Activated CD4-positive, alpha-beta T cell treated with anti-CD3 and anti-CD28 coated beads for 36 hours (primary cell): ENCODE measurements around the gene DTX1. TPM values are rescaled to one million over a fixed set of nuclear protein-coding genes. Genes with fewer than 3 reads are reported as not detected.
A peak's percentile ranks its signal among the peaks of the same experiment; 100 is the strongest.

Source experiments
- ATAC-seq: fragments of 200-7000 bp; cut with Tn5 transposase; one replicate; pipeline ENCODE4 v1.10.0; 2021; ENCODE audit warnings: mild to moderate bottlenecking, moderate library complexity
- CTCF ChIA-PET: fragments of 350-600 bp; sonication (Branson Sonifier 250); formaldehyde crosslinking; loops from one replicate; lab custom pipeline; 2021; ENCODE audit warnings: antibody characterized with exemption; lab: Charles Lee
- POLR2A ChIA-PET: fragments of 350-600 bp; sonication (Branson Sonifier 250); formaldehyde crosslinking; loops from one replicate; lab custom pipeline; 2021; ENCODE audit warnings: antibody characterized with exemption, inconsistent platforms; lab: Charles Lee
- DNase-seq: peaks from one replicate; pipeline ENCODE4 v3.0.0-alpha.2; 2020
- H3K27ac Mint-ChIP-seq: one replicate; pipeline ENCODE4 v1.8.0; 2021; ENCODE audit warnings: mixed read lengths
- H3K27me3 Mint-ChIP-seq: one replicate; pipeline ENCODE4 v1.8.0; 2021; ENCODE audit warnings: mixed read lengths
- H3K36me3 Mint-ChIP-seq: one replicate; pipeline ENCODE4 v1.8.0; 2021; ENCODE audit warnings: low read depth, mixed read lengths
- H3K4me1 Mint-ChIP-seq: one replicate; pipeline ENCODE4 v1.8.0; 2021; ENCODE audit warnings: mixed read lengths
- H3K4me3 Mint-ChIP-seq: one replicate; pipeline ENCODE4 v1.8.0; 2021; ENCODE audit warnings: mild to moderate bottlenecking, moderate library complexity, mixed read lengths
- H3K9me3 Mint-ChIP-seq: one replicate; pipeline ENCODE4 v1.8.0; 2021; ENCODE audit warnings: low read depth, mixed read lengths
- intact Hi-C, 2 experiments: fragments of 100-400 bp; cut with DNase I in 1 of 2; cut with micrococcal nuclease in 1 of 2; formaldehyde crosslinking; loops; one replicate each; pipeline versions ENCODE4 v1.14.2 to v1.15.1; 2022 to 2024; cut with DNase I, micrococcal nuclease
- total RNA-seq, 2 experiments: library from RNA; stranded (reverse); gene quantifications; one replicate each; pipeline ENCODE4 v1.2.3, GENCODE V29; 2021

The DTX1 gene
- total RNA-seq, 2 experiments from 2014 or later: 12.0 to 12.9 TPM

DNA sequence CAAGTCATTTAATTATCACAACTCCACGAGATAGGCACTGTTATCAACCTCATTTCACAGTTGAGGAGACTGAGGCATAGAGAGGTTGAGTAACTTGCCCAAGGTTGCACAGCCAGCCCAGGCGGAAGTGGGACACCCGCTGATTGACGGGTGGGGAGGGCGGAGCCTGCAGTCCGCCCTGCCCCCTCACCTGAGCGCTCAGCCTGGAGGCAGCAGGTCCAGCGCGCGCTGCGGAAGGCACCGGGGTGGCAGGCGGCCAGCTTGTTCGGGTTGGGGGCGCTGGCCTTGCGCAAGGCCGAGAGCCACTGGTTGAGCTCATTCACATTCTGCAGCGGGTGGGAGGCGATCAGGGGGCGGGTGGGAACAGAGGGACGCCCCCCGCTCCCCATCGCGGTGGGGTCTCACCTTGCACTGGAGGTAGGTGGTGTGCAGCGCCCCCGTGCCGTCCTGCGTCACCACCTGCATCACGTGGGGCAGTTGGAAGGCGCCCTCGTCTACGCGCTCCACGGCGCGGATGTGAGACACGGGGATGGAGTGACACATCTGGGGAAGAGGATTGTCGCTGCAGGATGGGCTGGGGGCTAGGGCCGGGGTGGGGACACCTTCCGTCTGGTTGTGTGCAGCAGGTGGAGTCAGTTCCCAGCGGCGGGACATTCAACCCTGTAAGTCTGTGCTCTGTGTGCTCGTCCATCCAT is 47.4 kb downstream of the DTX1 start:
- Mint-ChIP-seq H3K9me3 (no peaks in the 10 kb centered on the region), H3K4me3 (peak overlapping the region; percentile 62), H3K27me3 (no peaks in the 10 kb centered on the region), H3K27ac (peak overlapping the region; percentile 67), H3K4me1 (peaks cover 9% of the 10 kb centered on the region), H3K36me3 (no peaks in the 10 kb centered on the region)
- ChIA-PET CTCF (interaction anchor here (0.6 to 1.4 kb wide), 5 partner anchors 31 to 173 kb away, joined by 3 to 5 read pairs (median 4); partner anchors contain the start of gene RASAL1), POLR2A (interaction anchor here (0.6 kb wide), 1 partner anchor 13 kb away, joined by 3 read pairs; no protein-coding TSS in a partner anchor)
- DNase-seq: peak; percentile 86
- intact Hi-C loops: loop anchor here in 1 of 2 experiments (1.0 kb wide), 1 partner anchor 31 kb away; the partner anchor contains the start of gene RASAL1
- peak; percentile 98 for ATAC-seq

DNA sequence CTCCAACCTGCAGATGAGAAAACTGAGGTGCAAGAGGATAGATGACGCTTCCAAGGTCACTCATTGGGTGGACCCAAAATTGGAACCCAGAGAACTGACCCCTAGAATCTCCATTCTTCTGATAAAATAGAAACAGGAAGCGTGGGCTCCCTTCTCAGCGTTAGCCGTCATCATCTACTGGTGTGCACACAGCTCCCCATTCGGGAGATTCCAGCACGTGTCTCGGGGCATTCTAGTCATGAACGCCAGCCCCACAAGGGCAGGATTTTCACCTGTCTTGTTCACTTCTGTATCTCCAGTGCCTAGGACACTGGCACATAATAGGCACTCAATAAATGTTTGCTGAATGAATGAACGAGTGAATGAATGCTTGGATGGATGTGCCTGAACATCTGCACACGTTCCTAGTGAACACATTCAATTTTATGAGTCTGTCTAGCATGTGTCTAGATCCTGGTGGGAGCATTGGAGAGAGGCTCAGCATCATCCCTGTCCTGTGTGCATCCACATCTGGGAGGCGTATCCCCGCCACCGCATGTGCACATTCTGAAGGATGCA is 48.5 kb downstream of the DTX1 start:
- Mint-ChIP-seq H3K27me3 (no peaks in the 10 kb centered on the region), H3K4me1 (peaks cover 11% of the 10 kb centered on the region), H3K27ac (no peak overlapping the region), H3K4me3 (peak overlapping the region; percentile 16), H3K36me3 (no peaks in the 10 kb centered on the region), H3K9me3 (no peaks in the 10 kb centered on the region)
- CTCF ChIA-PET: interaction anchor here (0.6 kb wide), 1 partner anchor 175 kb away, joined by 3 read pairs; no protein-coding TSS in a partner anchor
- ATAC-seq (no peak), DNase-seq (no peak)
- intact Hi-C loops: no loop called here
- POLR2A ChIA-PET: no interaction called here

DNA sequence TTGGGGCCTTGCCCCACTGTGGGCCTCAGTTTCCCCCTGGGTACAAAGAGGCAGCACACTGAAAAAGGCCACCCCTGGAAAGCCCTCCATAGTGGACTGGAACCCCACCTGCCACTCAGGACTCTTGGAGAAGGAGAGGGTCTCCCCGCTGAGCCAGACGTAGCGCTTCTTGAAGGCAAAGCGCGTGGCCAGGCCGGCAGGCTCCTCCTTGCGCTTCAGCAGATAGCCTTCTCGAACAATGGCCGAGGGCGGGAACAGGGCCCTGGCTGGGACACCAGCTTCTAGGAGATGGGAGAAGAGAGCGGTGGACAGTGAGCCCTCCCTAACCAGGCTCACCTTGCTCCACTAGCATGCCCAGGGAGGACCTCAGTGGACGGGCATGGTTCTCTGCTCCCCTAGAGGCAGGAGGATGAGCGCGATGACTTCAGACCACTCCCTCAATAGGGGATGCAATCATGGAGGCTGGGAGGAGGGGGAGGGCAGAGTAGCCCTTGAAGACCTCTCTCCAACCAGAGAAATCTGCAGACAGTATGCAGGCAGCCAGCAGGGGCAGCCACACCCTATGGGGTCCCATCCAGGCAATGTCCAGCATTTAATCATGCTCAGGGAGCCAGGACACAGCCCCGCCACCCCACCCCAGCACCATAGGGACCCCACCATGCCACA is 49.2 kb downstream of the DTX1 start:
- ATAC-seq (no peak), DNase-seq (no peak)
- no peak overlapping the region for H3K27ac Mint-ChIP-seq
- peaks cover 13% of the 10 kb centered on the region for H3K4me1 Mint-ChIP-seq
- no peaks in the 10 kb centered on the region for H3K36me3 Mint-ChIP-seq
- no peak overlapping the region for H3K4me3 Mint-ChIP-seq
- CTCF ChIA-PET: interaction anchor here (1.1 to 1.3 kb wide), 2 partner anchors 68 to 112 kb away, joined by 3 to 6 read pairs; no protein-coding TSS in a partner anchor
- H3K9me3 Mint-ChIP-seq: no peaks in the 10 kb centered on the region
- POLR2A ChIA-PET: no interaction called here
- no peaks in the 10 kb centered on the region for H3K27me3 Mint-ChIP-seq
- intact Hi-C loops: no loop called here

DNA sequence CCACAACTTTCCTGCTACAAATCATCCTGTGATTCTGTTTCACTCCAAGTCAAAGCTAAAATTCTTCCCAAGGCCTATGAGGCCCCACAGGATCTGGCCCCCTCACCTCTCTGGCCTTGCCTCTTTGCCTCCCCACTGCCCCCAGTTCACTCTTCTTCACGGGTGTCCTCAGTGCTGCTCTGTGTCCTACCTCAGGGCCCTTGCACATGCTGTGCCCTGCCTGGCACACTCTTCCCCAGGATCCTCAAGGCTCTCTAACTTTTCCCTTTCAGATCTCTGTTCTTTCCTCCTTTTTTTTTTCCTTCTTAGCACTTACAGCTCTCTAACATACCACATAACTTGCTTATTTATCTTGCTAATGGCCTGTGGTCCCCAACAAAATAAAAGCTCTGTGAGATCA is 49.8 kb downstream of the DTX1 start:
- POLR2A ChIA-PET: no interaction called here
- intact Hi-C loops: no loop called here
- DNase-seq (no peak), ATAC-seq (no peak)
- Mint-ChIP-seq H3K27ac (no peak overlapping the region), H3K4me1 (peaks cover 13% of the 10 kb centered on the region), H3K36me3 (no peaks in the 10 kb centered on the region), H3K9me3 (no peaks in the 10 kb centered on the region), H3K27me3 (no peaks in the 10 kb centered on the region), H3K4me3 (no peak overlapping the region)
- CTCF ChIA-PET: interaction anchor here (0.6 to 1.3 kb wide), 4 partner anchors 7 to 113 kb away, joined by 3 to 6 read pairs (median 3); partner anchors contain the start of gene RASAL1

DNA sequence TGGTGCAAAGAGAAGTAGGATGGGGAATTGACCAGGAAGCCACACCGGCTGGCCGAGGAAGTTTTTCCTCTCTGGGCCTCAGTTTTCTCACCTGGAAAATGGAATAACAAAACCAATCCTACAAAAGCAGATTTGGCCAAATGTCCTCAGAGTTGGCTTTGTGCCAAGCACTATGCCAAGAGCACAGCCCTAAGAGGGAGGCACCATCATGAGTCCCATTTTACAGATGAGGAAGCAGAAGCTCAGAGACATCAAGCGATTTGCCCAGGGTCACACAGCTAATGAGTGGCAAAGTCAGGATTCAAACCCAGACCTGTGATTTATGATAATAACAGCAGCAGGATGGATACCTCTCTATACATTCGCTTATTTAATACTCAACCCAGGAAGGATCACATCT is 51.8 kb downstream of the DTX1 start:
- Mint-ChIP-seq H3K4me3 (no peak overlapping the region), H3K9me3 (no peaks in the 10 kb centered on the region)
- POLR2A ChIA-PET: no interaction called here

DNA sequence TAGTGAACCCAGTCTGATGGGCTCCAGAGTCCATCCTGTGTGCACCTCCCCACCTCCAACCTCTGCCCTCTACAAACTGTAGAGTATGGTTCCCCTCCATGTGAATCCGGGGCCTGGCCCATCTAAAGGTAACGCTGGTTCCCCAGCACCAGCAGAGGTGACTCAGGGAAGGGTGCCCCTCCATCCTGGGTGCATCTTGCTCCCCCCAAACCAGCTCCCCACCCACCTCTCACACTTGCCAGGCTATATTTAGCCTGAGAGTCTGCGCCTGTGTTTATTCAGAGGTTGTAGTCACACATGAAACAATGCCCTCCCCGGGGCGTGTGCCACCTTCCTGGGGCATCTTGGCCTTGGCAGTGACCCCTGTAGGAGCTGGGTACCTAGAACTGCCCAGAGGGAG is 52.8 kb downstream of the DTX1 start:
- intact Hi-C loops: no loop called here
- H3K4me3 Mint-ChIP-seq: no peak overlapping the region
- ATAC-seq (no peak), DNase-seq (no peak)
- no peaks in the 10 kb centered on the region for H3K9me3 Mint-ChIP-seq
- no peak overlapping the region for H3K27ac Mint-ChIP-seq
- POLR2A ChIA-PET: no interaction called here
- CTCF ChIA-PET: interaction anchor here (0.5 to 1.9 kb wide), 2 partner anchors 48 to 116 kb away, joined by 3 to 4 read pairs; no protein-coding TSS in a partner anchor
- peaks cover 7% of the 10 kb centered on the region for H3K4me1 Mint-ChIP-seq
- no peaks in the 10 kb centered on the region for H3K36me3 Mint-ChIP-seq
- H3K27me3 Mint-ChIP-seq: no peaks in the 10 kb centered on the region

More for the DNA sequence above, 51.8 kb downstream of the DTX1 start:
- H3K36me3 Mint-ChIP-seq: no peaks in the 10 kb centered on the region
- no peak for ATAC-seq
- CTCF ChIA-PET: interaction anchor here (0.6 to 1.9 kb wide), 3 partner anchors 60 to 115 kb away, joined by 3 to 5 read pairs (median 4); no protein-coding TSS in a partner anchor
- intact Hi-C loops: no loop called here
- no peak for DNase-seq
- H3K27me3 Mint-ChIP-seq: no peaks in the 10 kb centered on the region
- no peak overlapping the region for H3K27ac Mint-ChIP-seq
- H3K4me1 Mint-ChIP-seq: peaks cover 13% of the 10 kb centered on the region

DNA sequence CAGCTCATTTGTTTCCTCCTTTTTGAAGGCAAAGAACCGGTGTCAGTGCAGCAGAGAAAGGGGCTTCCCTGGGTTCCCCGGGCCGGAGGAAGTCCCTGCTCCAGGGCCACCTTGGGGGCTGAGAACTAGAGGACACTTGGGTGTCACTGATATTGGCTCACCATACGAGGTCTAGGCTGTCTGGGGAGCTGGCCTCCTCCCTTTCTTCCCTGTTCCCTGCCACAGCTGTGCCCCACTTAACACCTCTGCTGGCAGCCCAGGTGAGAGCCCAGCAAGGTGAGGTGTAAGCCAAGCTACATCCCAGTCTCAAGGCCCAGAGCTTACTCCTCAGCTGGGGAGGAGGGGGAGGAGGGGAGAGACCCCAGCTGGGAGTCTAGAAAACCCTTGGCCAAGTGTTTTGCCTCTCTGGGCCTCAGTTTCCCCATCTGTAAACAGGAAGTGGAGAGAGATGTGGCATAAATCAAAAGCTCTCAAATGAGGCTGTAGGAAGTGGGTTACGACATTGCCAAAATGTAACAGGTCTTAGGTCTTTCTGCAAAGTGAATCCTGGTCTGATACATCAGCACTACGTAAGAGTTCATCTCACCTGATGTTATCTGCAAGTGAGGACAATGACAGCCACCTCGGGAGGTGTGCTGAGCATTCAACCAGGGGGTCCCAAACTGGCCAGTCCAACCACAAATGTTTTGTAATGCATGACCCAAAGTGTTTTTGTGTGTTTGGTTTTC is 53.5 kb downstream of the DTX1 start:
- DNase-seq (no peak), ATAC-seq (no peak)
- ChIA-PET CTCF (interaction anchor here (0.8 to 1.9 kb wide), 3 partner anchors 11 to 117 kb away, joined by 3 to 5 read pairs (median 4); no protein-coding TSS in a partner anchor), POLR2A (no interaction called here)
- no peak overlapping the region for H3K4me3 Mint-ChIP-seq
- H3K36me3 Mint-ChIP-seq: no peaks in the 10 kb centered on the region
- H3K27me3 Mint-ChIP-seq: no peaks in the 10 kb centered on the region
- H3K27ac Mint-ChIP-seq: no peak overlapping the region
- peaks cover 7% of the 10 kb centered on the region for H3K4me1 Mint-ChIP-seq
- intact Hi-C loops: no loop called here
- H3K9me3 Mint-ChIP-seq: no peaks in the 10 kb centered on the region

DNA sequence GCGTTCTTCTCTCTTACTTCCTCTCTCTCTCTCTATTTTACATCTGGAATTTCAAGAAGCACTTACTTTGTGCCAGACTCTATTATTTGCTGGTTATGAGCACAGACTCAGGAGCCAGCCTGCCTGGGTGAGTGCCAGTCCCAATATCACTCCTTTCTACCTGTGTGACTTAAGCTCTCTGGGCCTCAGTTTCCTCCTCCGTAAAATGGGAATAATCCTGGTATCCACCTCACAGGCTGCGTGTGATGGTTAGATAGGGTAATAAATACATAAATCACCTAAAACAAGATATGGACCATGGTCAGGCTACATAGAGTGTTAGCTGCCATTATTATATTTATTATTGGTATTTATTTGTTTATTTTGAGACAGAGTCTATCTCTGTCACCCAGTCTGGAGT is 54.7 kb downstream of the DTX1 start:
- ChIA-PET POLR2A (no interaction called here), CTCF (interaction anchor here (0.7 to 1.2 kb wide), 3 partner anchors 12 to 149 kb away, joined by 3 to 5 read pairs (median 3); no protein-coding TSS in a partner anchor)
- no peak for DNase-seq
- Mint-ChIP-seq H3K27me3 (no peaks in the 10 kb centered on the region), H3K36me3 (no peaks in the 10 kb centered on the region), H3K4me3 (no peak overlapping the region), H3K27ac (no peak overlapping the region), H3K4me1 (peaks cover 7% of the 10 kb centered on the region), H3K9me3 (no peaks in the 10 kb centered on the region)
- intact Hi-C loops: no loop called here
- ATAC-seq: no peak

DNA sequence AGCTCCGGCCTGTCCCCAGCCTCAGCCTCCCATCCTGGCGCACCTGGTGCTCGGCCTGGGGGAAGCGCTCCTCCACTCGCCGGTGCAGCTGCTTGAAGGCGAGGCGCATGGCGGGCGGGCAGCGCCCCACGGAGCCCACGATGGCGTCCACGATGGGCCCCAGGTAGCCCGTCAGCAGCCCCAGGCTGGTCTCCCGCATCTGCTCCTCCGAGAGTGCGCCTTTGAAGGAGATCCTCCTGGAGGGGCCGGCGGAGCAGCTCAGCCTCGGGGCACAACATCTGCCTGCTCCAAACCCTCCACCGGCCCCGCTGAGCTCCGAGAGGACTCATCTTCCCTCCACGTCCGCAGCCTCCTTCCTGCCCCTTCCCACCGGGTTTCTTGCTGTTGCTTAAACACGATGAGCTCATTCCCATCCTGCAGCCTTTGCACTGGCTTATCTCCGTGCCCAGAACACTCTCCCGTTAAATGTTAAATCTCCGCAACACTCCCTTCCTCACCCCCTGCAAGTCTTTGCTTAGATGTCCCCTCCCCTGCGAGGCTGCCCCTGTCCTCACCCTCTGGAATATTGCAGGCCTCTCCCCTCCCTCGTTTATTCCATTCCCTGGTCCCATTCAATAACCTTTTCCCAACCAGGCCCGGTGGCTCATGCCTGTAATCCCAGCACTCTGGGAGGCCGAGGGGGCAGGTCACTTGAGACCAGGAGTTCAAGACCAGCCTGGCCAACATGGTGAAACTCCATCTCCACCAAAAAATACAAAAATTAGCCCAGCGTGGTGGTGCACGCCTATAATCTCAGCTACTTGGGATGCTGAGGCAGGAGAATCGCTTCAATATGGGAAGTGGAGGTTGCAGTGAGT is 55.7 kb downstream of the DTX1 start:
- no peak for DNase-seq
- Mint-ChIP-seq H3K4me1 (peaks cover 7% of the 10 kb centered on the region), H3K27me3 (no peaks in the 10 kb centered on the region), H3K4me3 (no peak overlapping the region), H3K36me3 (no peaks in the 10 kb centered on the region), H3K27ac (no peak overlapping the region), H3K9me3 (no peaks in the 10 kb centered on the region)
- intact Hi-C loops: no loop called here
- POLR2A ChIA-PET: no interaction called here
- CTCF ChIA-PET: interaction anchor here (0.5 to 0.6 kb wide), 2 partner anchors 63 to 64 kb away, joined by 3 read pairs; no protein-coding TSS in a partner anchor
- no peak for ATAC-seq

DNA sequence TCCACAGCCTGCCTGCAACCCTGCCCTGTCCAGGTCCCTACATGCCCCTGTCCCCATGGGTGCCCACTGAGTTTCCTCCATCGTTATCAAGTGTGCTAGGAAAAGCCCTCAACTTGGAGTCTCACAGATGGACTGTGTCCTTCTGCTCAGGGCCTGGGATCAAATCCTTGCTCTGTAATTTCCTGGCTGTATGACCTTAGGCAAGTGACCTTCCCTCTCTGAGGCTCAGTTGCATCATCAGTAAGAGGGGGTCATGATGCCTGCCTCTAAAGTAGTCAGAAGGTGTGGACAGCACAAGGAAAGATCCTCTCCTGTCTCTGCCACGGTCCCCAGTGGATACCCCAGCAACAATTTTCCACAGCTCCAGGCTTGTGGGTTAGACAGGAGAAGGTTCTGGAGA is 56.9 kb downstream of the DTX1 start:
- POLR2A ChIA-PET: no interaction called here
- Mint-ChIP-seq H3K4me1 (peaks cover 7% of the 10 kb centered on the region), H3K4me3 (no peak overlapping the region), H3K27me3 (no peaks in the 10 kb centered on the region), H3K27ac (no peak overlapping the region), H3K9me3 (no peaks in the 10 kb centered on the region), H3K36me3 (no peaks in the 10 kb centered on the region)
- intact Hi-C loops: no loop called here
- DNase-seq (no peak), ATAC-seq (no peak)
- CTCF ChIA-PET: no interaction called here
